ENCODE results near the gene HOOK1.

The HOOK1 gene

GRCh38 chr1:59819566-59820438 lies 5.1 kb downstream of the HOOK1 start:
- H3K27me3 ChIP-seq (ENCODE audit: insufficient read depth, low read length) = no peaks in the 10 kb centered on the region
- H3K4me3 ChIP-seq (ENCODE audit: low read depth, low read length, poor library complexity, severe bottlenecking) = no peak overlapping the region
- H3K9ac ChIP-seq (ENCODE audit: low read length) = no peak overlapping the region
- no peaks in the 10 kb centered on the region for H4K20me1 ChIP-seq (ENCODE audit: insufficient read depth, low read length)
- H3K4me2 ChIP-seq (ENCODE audit: low read length) = no peak overlapping the region
- H2AFZ ChIP-seq (ENCODE audit: low read length) = no peak overlapping the region
- no peak overlapping the region for H3K27ac ChIP-seq (ENCODE audit: low read depth, low read length, poor library complexity, severe bottlenecking)
- no peaks in the 10 kb centered on the region for H3K36me3 ChIP-seq (ENCODE audit: insufficient read depth, low read length)
- H3K9me2 ChIP-seq (ENCODE audit: low read depth, low read length) = no peaks in the 10 kb centered on the region
- H3K4me1 ChIP-seq (ENCODE audit: insufficient read depth, low read length, severe bottlenecking) = no peaks in the 10 kb centered on the region
- no peaks in the 10 kb centered on the region for H3K9me3 ChIP-seq (ENCODE audit: low read length)
- H3F3A ChIP-seq (ENCODE audit: insufficient read depth, low read length) = no peaks in the 10 kb centered on the region
- H3K79me2 ChIP-seq (ENCODE audit: insufficient read depth, low read length) = no peaks in the 10 kb centered on the region
- TF ChIP-seq CTCF (IDR thresholded peaks at IDR 0.05; ENCODE audit: low read length) (no peak), EZH2 (IDR thresholded peaks at IDR 0.05; ENCODE audit: borderline replicate concordance, low read length) (no peak)

- Histone ChIP-seq H3K4me1 (ENCODE audit: insufficient read depth, low read length, severe bottlenecking) (no peaks in the 10 kb centered on the region), H3K9ac (ENCODE audit: low read length) (no peak overlapping the region), H2AFZ (ENCODE audit: low read length) (no peak overlapping the region), H3K9me2 (ENCODE audit: low read depth, low read length) (no peaks in the 10 kb centered on the region), H3K4me3 (ENCODE audit: low read depth, low read length, poor library complexity, severe bottlenecking) (no peak overlapping the region), H3K36me3 (ENCODE audit: insufficient read depth, low read length) (no peaks in the 10 kb centered on the region), H3F3A (ENCODE audit: insufficient read depth, low read length) (no peaks in the 10 kb centered on the region), H3K27ac (ENCODE audit: low read depth, low read length, poor library complexity, severe bottlenecking) (no peak overlapping the region), H4K20me1 (ENCODE audit: insufficient read depth, low read length) (no peaks in the 10 kb centered on the region), H3K4me2 (ENCODE audit: low read length) (no peak overlapping the region), H3K9me3 (ENCODE audit: low read length) (no peaks in the 10 kb centered on the region), H3K79me2 (ENCODE audit: insufficient read depth, low read length) (no peaks in the 10 kb centered on the region), H3K27me3 (ENCODE audit: insufficient read depth, low read length) (no peaks in the 10 kb centered on the region)
- TF ChIP-seq EZH2 (IDR thresholded peaks at IDR 0.05; ENCODE audit: borderline replicate concordance, low read length) = no peak
- no peak for TF ChIP-seq CTCF (IDR thresholded peaks at IDR 0.05; ENCODE audit: low read length)
These were observed 12.4 kb downstream of the HOOK1 start for GRCh38 chr1:59827055-59827643.

DNA sequence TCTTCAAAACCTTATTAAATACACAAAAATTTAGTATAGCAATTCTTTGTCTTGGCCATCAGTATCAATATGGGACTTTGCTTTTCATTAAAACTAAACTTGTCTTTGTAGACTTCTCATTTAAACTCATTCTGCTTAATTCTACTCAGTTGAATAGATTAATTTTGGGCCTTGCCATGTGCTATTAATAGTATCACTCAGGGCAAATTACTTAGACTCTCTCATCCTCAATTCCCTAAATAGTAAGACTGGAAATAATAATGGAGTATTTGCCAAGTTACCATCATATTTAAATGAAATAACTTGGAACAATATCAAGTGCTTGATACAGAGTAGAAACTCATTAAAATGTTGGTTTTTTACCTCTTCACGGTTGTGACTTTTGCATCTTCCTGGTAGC lies 13.4 kb downstream of the HOOK1 start:
- Histone ChIP-seq H2AFZ (ENCODE audit: low read length) (no peak overlapping the region), H3K36me3 (ENCODE audit: insufficient read depth, low read length) (no peaks in the 10 kb centered on the region), H3K79me2 (ENCODE audit: insufficient read depth, low read length) (no peaks in the 10 kb centered on the region), H3K4me2 (ENCODE audit: low read length) (no peak overlapping the region), H3K9me2 (ENCODE audit: low read depth, low read length) (no peaks in the 10 kb centered on the region), H3K9ac (ENCODE audit: low read length) (no peak overlapping the region), H3K27me3 (ENCODE audit: insufficient read depth, low read length) (no peaks in the 10 kb centered on the region), H3K9me3 (ENCODE audit: low read length) (no peaks in the 10 kb centered on the region), H3F3A (ENCODE audit: insufficient read depth, low read length) (no peaks in the 10 kb centered on the region), H4K20me1 (ENCODE audit: insufficient read depth, low read length) (no peaks in the 10 kb centered on the region), H3K4me3 (ENCODE audit: low read depth, low read length, poor library complexity, severe bottlenecking) (no peak overlapping the region), H3K4me1 (ENCODE audit: insufficient read depth, low read length, severe bottlenecking) (no peaks in the 10 kb centered on the region), H3K27ac (ENCODE audit: low read depth, low read length, poor library complexity, severe bottlenecking) (no peak overlapping the region)
- TF ChIP-seq EZH2 (IDR thresholded peaks at IDR 0.05; ENCODE audit: borderline replicate concordance, low read length) (no peak), CTCF (IDR thresholded peaks at IDR 0.05; ENCODE audit: low read length) (no peak)
